SK-N-SH (cell line): Measurements from ENCODE around the gene CFTR. TPM values are rescaled to one million over a fixed set of nuclear protein-coding genes. Genes with fewer than 3 reads are reported as not detected.

Experiments
- CTCF ChIA-PET: fragments of 300-600, 350-600 bp; formaldehyde crosslinking; extraction: SDS; loops from one replicate; lab custom pipeline; 2021; lab: Yijun Ruan, JAX
- POLR2A ChIA-PET: fragments of 350-600 bp; sonication (Branson Sonifier 250); formaldehyde crosslinking; extraction: SDS; loops from one replicate; lab custom pipeline; 2020; ENCODE audit warnings: antibody characterized with exemption, inconsistent platforms; lab: Yijun Ruan, JAX
- DNase-seq: peaks from one replicate; pipeline ENCODE4 v3.0.0; 2012
- H2AFZ ChIP-seq: fragments of 200-600 bp; sonication (generic); 2 replicates; pipeline ENCODE4 v1.8.1; 2016; ENCODE audit warnings: antibody characterized with exemption, mild to moderate bottlenecking, low read depth
- H3F3A ChIP-seq: fragments of 200-600 bp; sonication (generic); replicated peaks from 2 replicates; pipeline ENCODE3; 2016; ENCODE audit warnings: antibody characterized with exemption, mild to moderate bottlenecking; ENCODE audit not compliant: insufficient read depth
- H3K27ac ChIP-seq, 2 experiments: fragments of 200-500 bp in 1 of 2; fragments of 200-600 bp in 1 of 2; sonication (Bioruptor generic) in 1 of 2; sonication (generic), shearing (Covaris generic) in 1 of 2; 2 replicates each; pipeline versions ENCODE4 v1.5.1 to v1.6.1; 2014 to 2016; ENCODE audit warnings: low read depth in 2 of 2, inconsistent platforms in 1 of 2, low read length in 1 of 2, mild to moderate bottlenecking in 1 of 2, mixed read lengths in 1 of 2
- H3K27me3 ChIP-seq: fragments of 200-600 bp; sonication (generic), shearing (Covaris generic); 2 replicates; pipeline ENCODE4 v1.6.1; 2016; ENCODE audit warnings: mixed run types; ENCODE audit not compliant: insufficient read depth
- H3K36me3 ChIP-seq, 2 experiments: fragments of 200-500 bp in 1 of 2; fragments of 200-600 bp in 1 of 2; sonication (Bioruptor generic) in 1 of 2; sonication (generic) in 1 of 2; replicated peaks in 1 of 2; 2 replicates each; pipeline versions ENCODE3 to v1.5.1; 2014 to 2016; ENCODE audit warnings: low read length in 1 of 2, mild to moderate bottlenecking in 1 of 2; ENCODE audit not compliant: insufficient read depth in 2 of 2, control insufficient read depth in 1 of 2
- H3K4me1 ChIP-seq, 2 experiments: fragments of 200-500 bp in 1 of 2; fragments of 200-600 bp in 1 of 2; sonication (Bioruptor generic) in 1 of 2; sonication (generic), shearing (Covaris generic) in 1 of 2; 2 replicates each; pipeline versions ENCODE4 v1.5.1 to v1.6.1; 2014 to 2016; ENCODE audit warnings: low read depth in 1 of 2, low read length in 1 of 2, mixed run types in 1 of 2; ENCODE audit not compliant: insufficient read depth in 2 of 2, control insufficient read depth in 1 of 2
- H3K4me2 ChIP-seq: fragments of 200-600 bp; sonication (generic), shearing (Covaris generic); 2 replicates; pipeline ENCODE4 v1.6.1; 2017; ENCODE audit warnings: mixed run types
- H3K4me3 ChIP-seq, 2 experiments: fragments of 200-500 bp in 1 of 2; fragments of 200-600 bp in 1 of 2; sonication (Bioruptor generic) in 1 of 2; sonication (generic), shearing (Covaris generic) in 1 of 2; 2 replicates each; pipeline versions ENCODE4 v1.5.1 to v1.8.1; 2014 to 2016; ENCODE audit warnings: low read depth in 2 of 2, inconsistent platforms in 1 of 2, low read length in 1 of 2, mild to moderate bottlenecking in 1 of 2, mixed read lengths in 1 of 2, moderate library complexity in 1 of 2
- H3K79me2 ChIP-seq: fragments of 200-600 bp; sonication (generic); 2 replicates; pipeline ENCODE4 v1.8.1; 2017; ENCODE audit warnings: mild to moderate bottlenecking; ENCODE audit not compliant: insufficient read depth
- H3K9ac ChIP-seq: fragments of 200-600 bp; sonication (generic); 2 replicates; pipeline ENCODE4 v1.6.1; 2017; ENCODE audit warnings: mixed run types
- H3K9me2 ChIP-seq: fragments of 200-600 bp; sonication (generic); 2 replicates; pipeline ENCODE4 v1.6.1; 2017; ENCODE audit warnings: mixed run types
- H3K9me3 ChIP-seq: fragments of 200-600 bp; sonication (generic); 2 replicates; pipeline ENCODE4 v1.6.1; 2017; ENCODE audit warnings: mixed run types, mild to moderate bottlenecking, moderate library complexity
- H4K20me1 ChIP-seq: fragments of 200-600 bp; sonication (generic); 2 replicates; pipeline ENCODE4 v1.6.1; 2017; ENCODE audit warnings: mild to moderate bottlenecking, mixed run types; ENCODE audit not compliant: insufficient read depth
- ELF1 ChIP-seq: IDR thresholded peaks from 2 replicates; pipeline ENCODE4 v1.4.0; 2012
- FOSL2 ChIP-seq: IDR thresholded peaks from 2 replicates; pipeline ENCODE4 v1.4.0; 2012; ENCODE audit warnings: low read depth, mild to moderate bottlenecking, moderate library complexity, borderline replicate concordance
- GATA2 ChIP-seq: sonication (generic); formaldehyde crosslinking; IDR thresholded peaks from 2 replicates; pipeline ENCODE4 v1.5.0; 2020; ENCODE audit warnings: mild to moderate bottlenecking, missing genetic modification reagents
- IRF3 ChIP-seq: fragments of 150-350 bp; IDR thresholded peaks from 2 replicates; pipeline ENCODE4 v1.6.1; 2016; ENCODE audit warnings: mild to moderate bottlenecking, low read depth, low read length
- JUND ChIP-seq: IDR thresholded peaks from 2 replicates; pipeline ENCODE4 v1.4.0; 2012
- RAD21 ChIP-seq: IDR thresholded peaks from 2 replicates; pipeline ENCODE4 v1.6.1; 2012; ENCODE audit warnings: mild to moderate bottlenecking, low read length
- RFX5 ChIP-seq: IDR thresholded peaks from 2 replicates; pipeline ENCODE4 v1.6.1; 2012; ENCODE audit warnings: mild to moderate bottlenecking, improper control_type of control experiment, low read length
- RXRA ChIP-seq: IDR thresholded peaks from 2 replicates; pipeline ENCODE4 v1.4.0; 2012; ENCODE audit warnings: low read depth, mild to moderate bottlenecking, borderline replicate concordance
- SMC3 ChIP-seq: IDR thresholded peaks from 2 replicates; pipeline ENCODE4 v1.6.1; 2012; ENCODE audit warnings: low read depth, low read length, improper control_type of control experiment
- YY1 ChIP-seq: IDR thresholded peaks from 2 replicates; pipeline ENCODE4 v1.4.0; 2012; ENCODE audit warnings: low read depth, mild to moderate bottlenecking
- WGBS: methylation state at CpG from one replicate; pipeline ENCODE4 v1.1.6; 2017; ENCODE audit warnings: low lambda C conversion rate; 5-methylcytosine and 5-hydroxymethylcytosine counted together
- polyA plus RNA-seq, 3 experiments: library from polyadenylated mRNA; depleted of rRNA; stranded (reverse); fragments of >200 nt; gene quantifications; 2 replicates each; pipeline ENCODE4 v1.2.3, GENCODE V29; 2012
- TF ChIP-seq, protein P1 (sequence below): fragments of 200-600 bp; sonication (generic); IDR thresholded peaks from 2 replicates; pipeline ENCODE4 v1.6.1; 2017; ENCODE audit warnings: antibody characterized with exemption, mild to moderate bottlenecking, moderate library complexity
- TF ChIP-seq, protein P2 (sequence below): fragments of 150-350 bp; IDR thresholded peaks from 2 replicates; pipeline ENCODE4 v1.6.1; 2017; ENCODE audit warnings: antibody characterized with exemption, low read length, low read depth, borderline replicate concordance
- TF ChIP-seq, protein P3 (sequence below): IDR thresholded peaks from 2 replicates; pipeline ENCODE4 v1.4.0; 2012; ENCODE audit warnings: low read depth

CFTR gene
- polyA plus RNA-seq, 1 of the 3 experiments (the other 2 are of a cell fraction): not detected

DNA sequence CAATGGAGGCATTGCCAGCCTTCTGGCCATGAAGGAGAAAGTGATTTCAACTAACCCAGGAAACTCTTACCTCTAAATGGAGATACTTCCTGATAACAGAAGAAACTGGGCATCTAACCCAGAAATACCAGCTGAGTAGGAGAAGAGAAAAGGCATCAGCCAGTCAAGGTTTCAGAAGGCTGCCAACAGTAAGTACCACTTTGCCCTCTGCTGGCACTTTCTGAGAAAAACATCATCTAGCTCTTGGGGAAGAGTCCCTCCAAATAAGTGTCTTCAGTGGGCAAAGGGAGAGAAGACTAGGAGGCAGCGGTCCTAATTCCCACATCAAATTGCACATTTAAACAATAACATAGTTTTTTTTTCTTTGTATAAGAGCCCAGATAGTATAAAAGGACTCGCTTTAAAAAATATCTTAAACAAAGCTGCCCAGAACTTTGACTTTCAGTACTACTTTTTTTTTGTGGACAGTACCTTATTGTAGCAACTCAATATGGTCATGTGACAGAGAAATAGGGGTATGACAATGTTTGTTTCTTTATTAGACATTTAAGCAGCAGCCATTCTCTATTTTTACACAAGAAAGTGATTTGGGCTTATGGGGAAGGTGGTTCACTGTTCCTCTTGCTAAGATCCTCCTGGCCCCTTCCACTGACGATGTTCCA, 236.1 kb downstream of the CFTR start:
- no peak overlapping the region for H3K4me3 ChIP-seq
- WGBS: 13% methylated on average over 3 of the region's 3 CpGs

DNA sequence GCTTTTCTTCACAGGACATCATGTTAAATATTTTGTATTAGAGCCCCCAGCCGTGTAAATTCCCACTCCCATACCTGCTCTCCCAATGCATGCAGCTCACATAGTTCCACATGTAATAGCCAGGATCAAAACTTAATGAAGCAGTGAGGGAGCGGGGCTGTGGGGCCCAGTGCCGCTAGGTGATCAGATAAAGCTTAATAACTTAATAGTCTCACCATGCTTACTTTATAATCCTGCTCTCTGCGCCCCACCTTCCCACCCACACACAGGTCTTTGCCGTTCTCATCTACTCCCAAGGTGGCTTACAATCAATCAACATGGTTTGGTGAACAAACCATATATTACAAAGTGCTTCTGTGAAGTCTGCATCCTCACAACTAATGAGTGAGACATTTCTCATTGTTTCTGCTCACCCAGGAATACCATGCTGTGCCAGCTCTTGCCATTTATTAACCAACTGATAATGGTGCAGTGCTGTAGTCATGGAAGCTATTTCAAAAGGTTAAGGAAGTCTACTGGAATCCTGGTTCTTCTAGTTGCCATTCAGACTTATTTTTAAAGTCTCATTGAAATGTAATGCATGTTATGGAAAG, 237.0 kb downstream of the CFTR start:
- no peak for DNase-seq
- no peak overlapping the region for H3K4me2 ChIP-seq
- no peak overlapping the region for H3K9ac ChIP-seq
- H4K20me1 ChIP-seq: peaks cover 3% of the 10 kb centered on the region; the same call in 1 of the 2 replicates
- H3K9me3 ChIP-seq: no peaks in the 10 kb centered on the region
- H3K4me1 ChIP-seq: no peaks in the 10 kb centered on the region
- WGBS: 7% methylated on average over 5 of the region's 5 CpGs
- no peak overlapping the region for H3K4me3 ChIP-seq
- no peaks in the 10 kb centered on the region for H3K79me2 ChIP-seq
- peaks cover 4% of the 10 kb centered on the region for H3F3A ChIP-seq
- peaks cover 29% of the 10 kb centered on the region; the same call in 1 of the 2 replicates for H3K27me3 ChIP-seq
- ChIA-PET CTCF (interaction anchor here (1.4 to 1.9 kb wide), 3 partner anchors 18 to 257 kb away, joined by 5 to 8 read pairs (median 7); no protein-coding TSS in a partner anchor), POLR2A (no interaction called here)
- H3K27ac ChIP-seq: no peak overlapping the region
- H3K9me2 ChIP-seq: no peaks in the 10 kb centered on the region
- H3K36me3 ChIP-seq: no peaks in the 10 kb centered on the region
- H2AFZ ChIP-seq: no peak overlapping the region
- TF ChIP-seq FOSL2: no peak
- TF ChIP-seq, protein P1, sequence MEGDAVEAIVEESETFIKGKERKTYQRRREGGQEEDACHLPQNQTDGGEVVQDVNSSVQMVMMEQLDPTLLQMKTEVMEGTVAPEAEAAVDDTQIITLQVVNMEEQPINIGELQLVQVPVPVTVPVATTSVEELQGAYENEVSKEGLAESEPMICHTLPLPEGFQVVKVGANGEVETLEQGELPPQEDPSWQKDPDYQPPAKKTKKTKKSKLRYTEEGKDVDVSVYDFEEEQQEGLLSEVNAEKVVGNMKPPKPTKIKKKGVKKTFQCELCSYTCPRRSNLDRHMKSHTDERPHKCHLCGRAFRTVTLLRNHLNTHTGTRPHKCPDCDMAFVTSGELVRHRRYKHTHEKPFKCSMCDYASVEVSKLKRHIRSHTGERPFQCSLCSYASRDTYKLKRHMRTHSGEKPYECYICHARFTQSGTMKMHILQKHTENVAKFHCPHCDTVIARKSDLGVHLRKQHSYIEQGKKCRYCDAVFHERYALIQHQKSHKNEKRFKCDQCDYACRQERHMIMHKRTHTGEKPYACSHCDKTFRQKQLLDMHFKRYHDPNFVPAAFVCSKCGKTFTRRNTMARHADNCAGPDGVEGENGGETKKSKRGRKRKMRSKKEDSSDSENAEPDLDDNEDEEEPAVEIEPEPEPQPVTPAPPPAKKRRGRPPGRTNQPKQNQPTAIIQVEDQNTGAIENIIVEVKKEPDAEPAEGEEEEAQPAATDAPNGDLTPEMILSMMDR: no peak
- TF ChIP-seq RXRA: no peak
- no peak for TF ChIP-seq GATA2
- TF ChIP-seq JUND: no peak
- TF ChIP-seq RAD21: no peak
- no peak for TF ChIP-seq ELF1
- TF ChIP-seq, protein P2, sequence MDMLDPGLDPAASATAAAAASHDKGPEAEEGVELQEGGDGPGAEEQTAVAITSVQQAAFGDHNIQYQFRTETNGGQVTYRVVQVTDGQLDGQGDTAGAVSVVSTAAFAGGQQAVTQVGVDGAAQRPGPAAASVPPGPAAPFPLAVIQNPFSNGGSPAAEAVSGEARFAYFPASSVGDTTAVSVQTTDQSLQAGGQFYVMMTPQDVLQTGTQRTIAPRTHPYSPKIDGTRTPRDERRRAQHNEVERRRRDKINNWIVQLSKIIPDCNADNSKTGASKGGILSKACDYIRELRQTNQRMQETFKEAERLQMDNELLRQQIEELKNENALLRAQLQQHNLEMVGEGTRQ: no peak
- no peak for TF ChIP-seq YY1

More for the DNA sequence above, 236.1 kb downstream of the CFTR start:
- ChIA-PET CTCF (interaction anchor here (0.6 to 1.9 kb wide), 20 partner anchors 9 to 1542 kb away, joined by 3 to 11 read pairs (median 3); no protein-coding TSS in a partner anchor), POLR2A (no interaction called here)
- Histone ChIP-seq H3K36me3 (no peaks in the 10 kb centered on the region), H3K4me1 (no peaks in the 10 kb centered on the region), H3K9me2 (no peaks in the 10 kb centered on the region), H3K79me2 (no peaks in the 10 kb centered on the region), H2AFZ (no peak overlapping the region), H3K9ac (no peak overlapping the region), H4K20me1 (no peaks in the 10 kb centered on the region), H3K4me2 (no peak overlapping the region), H3K27ac (no peak overlapping the region), H3K27me3 (peaks cover 29% of the 10 kb centered on the region; the same call in 1 of the 2 replicates), H3K9me3 (no peaks in the 10 kb centered on the region), H3F3A (peaks cover 4% of the 10 kb centered on the region)
- peak; percentile 59 for DNase-seq
- TF ChIP-seq, protein P1: peak; percentile 71
- TF ChIP-seq RFX5 (no peak), SMC3 (peak; percentile 54), RAD21 (peak; percentile 71), IRF3 (no peak)
- TF ChIP-seq, protein P2: no peak
- TF ChIP-seq, protein P3, sequence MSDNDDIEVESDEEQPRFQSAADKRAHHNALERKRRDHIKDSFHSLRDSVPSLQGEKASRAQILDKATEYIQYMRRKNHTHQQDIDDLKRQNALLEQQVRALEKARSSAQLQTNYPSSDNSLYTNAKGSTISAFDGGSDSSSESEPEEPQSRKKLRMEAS: no peak
